HG03039 (cell line): ENCODE measurements around the gene SHMT2.
"Not testable (repeated sequence)": the region's sequence is repeated elsewhere in the genome, so short reads cannot be mapped to it uniquely, and the experiment has no call there.

ENCODE experiments used
- ATAC-seq: cut with Tn5 transposase; IDR thresholded peaks from one replicate; pipeline ENCODE4 v1.9.1; 2021; ENCODE audit warnings: mild to moderate bottlenecking, moderate library complexity; ENCODE audit not compliant: unreplicated experiment

Gene SHMT2

DNA sequence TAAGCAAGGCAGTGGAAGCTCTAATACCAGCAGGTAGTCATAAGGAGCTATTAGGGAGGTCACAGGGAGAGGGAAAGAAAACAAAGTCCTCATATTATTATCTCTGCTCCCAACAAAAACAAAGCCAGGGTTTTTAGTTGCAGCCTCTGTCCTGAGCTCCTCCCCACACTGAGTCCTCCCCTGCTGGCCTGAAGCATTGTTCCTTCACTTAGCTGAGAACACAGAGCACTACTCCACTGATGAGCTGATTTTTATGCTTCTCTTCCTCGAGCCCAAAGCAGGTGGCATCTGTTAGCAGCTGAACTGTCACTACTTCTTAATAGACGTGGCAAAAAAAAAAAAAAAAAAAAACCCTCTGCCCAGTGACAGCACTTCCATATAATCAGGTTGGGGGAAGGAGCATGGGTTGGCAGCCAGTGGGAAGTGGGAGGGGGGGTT is 31.9 kb downstream of the SHMT2 start:
- ATAC-seq: no peak

DNA sequence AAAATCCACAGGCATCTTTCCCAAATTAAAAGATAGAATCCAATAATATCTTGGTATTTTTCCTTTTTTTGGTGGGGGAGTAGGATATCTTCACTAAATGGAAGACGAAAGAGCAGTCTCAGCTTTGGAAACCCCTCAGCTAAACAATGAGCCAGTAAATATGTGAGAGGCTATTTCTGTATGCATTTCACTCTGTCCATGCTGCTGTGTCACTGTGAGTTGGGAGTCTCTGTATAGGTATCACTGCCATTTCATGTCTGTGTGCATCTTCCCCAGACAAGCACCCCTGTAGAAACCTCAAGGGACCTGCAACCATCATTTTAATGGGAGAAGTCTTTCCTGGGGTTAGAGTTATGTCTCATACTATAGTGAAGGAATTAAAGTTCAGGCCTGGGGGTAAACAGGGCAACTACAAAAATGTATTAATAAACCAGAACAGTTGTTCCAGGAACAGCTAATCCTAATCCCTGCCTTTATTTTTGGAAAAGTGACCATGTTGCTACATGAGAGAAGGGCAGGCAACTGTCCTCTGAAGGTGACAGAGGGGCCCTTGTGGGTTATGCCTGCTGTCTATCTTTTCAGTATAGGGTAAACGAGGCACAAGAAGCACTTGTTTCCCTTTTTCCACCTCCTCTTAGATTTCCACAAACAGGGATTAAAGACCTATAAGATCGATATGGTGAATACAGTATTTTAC is 32.8 kb downstream of the SHMT2 start:
- ATAC-seq: no peak

DNA sequence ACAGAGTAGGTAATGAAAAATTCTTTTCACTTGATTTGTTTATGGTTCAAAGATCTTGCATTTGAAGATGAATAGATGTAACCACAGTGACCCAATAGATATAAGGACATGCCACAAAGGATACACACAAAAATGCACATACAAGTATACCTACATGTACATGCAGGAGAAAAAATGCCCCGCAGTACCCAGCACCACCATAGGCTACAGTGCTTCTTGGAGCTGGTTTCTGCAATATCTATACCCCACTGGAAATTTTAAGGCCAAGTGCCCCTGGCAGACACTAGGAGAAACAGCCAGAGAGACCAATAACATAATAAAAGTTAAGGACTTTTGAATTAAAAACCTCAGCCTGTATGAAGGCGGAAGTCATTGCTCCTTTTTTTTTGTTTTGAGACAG is 33.6 kb downstream of the SHMT2 start:
- no peak for ATAC-seq

DNA sequence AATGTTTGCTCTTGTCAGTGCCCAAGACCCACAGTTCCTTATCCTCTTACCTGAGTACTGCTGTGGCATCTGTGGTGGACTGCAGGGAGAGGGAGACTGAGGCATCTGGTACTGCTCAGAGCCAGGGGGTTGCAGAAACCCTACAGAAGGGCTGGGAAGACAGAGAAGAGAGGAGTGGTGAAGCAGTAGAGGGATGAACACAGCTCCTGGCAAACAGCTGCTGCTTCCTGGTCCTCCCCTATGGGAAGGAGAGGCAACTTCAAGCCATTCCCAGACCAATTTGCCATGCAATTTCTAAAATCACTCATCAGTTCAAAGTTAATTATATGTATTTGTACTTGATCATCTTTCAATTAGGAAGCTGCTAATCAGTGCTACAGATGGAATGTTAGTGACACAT is 37.2 kb downstream of the SHMT2 start:
- no peak for ATAC-seq

DNA sequence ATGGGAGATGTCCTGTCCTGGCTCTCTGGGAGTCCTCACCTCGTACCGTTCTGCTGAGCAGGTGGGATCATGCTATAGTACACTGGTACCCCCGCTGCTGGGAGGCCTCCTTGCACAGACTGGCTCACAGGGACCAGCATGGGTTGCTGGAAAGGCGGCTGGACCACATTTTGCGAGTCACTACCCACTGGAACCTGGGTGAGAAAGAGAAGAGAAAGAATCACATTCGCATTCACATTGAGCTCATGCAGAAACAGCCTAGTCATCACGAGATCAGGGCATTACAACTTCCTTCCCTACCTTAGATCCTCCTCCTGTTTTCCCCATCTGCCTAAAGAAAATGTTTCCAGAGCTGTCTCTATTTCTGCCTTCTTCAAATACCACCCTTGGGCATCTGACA is 38.8 kb downstream of the SHMT2 start:
- ATAC-seq: no peak

DNA sequence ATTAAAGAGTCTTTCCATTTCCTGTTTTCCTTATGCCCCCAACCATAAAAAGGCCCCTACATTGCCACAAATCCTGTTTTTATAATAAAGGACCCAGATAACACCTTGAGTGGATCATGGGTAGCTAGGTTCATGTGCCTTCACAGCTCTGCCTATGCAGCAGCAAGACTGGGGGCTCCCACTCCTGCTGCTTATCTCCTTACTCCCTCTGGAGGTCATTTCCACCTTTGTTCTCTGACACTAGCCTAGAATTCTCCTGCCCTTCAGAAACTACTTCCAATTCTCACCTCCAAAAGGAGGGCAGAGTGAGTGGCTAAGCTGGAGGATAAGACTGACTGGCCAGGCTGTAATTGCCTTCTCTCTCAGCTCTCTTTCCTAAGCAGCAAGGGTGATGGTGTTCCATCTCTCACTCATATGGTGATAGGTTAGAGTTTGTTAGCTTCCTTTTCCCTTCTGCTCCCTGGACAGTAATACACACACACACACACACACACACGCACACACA is 41.5 kb downstream of the SHMT2 start:
- ATAC-seq: no peak

DNA sequence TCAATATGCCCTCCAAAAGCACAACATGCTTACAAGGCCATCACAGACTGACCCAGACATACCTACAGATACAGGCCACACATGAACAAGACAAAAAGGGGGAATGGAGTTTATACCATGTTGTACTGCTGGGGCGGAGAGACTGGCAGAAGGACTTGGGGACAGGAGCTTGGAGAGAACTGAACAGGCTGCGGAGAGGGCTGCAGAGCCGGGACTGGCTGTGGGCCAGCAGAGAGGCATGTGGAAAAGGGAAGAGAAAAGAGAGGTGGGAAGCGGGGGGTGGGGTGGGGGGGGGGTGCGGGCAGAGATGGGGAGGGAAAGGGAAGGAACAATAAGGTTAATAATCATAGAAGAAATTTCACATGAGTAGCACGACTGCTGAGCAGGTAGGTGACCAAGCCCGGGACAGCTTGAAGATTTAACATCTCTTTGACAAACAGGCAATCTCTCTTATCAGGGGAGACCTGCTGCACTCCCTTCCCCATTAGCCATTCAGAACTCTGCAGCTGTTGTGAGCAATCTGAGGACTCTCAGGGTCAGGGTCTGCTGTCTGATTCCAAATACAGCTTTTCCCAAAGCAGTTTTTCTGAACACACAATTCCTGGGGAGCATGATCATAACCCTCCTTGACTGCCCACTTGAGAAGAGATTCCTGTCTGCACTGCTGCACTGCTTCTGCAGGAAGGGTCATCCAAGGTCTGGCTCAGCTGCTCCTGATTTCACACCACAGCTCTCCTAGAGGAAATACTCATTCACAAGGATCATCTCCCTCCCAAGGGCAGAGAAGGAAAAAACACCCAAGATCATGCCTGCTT is 43.0 kb downstream of the SHMT2 start:
- ATAC-seq: no peak

DNA sequence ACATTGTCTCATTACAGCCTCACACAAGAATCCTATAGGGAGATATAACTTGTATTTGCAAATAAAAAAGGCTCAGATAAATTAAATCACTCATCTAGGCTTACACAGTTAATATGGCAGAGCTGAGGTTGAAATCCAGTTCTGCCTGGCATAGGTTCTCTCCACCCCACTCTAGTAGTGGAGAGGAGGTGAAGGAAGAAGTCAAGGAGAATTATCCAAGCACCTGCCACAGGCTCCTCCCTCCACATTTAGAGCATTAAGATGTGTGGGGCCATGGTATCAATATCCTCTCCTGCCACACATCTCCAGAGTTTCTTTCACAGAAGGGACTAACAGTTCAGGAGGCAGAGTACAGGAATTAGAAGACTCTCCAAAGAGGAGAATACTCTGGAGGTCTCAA is 44.0 kb downstream of the SHMT2 start:
- no peak for ATAC-seq

DNA sequence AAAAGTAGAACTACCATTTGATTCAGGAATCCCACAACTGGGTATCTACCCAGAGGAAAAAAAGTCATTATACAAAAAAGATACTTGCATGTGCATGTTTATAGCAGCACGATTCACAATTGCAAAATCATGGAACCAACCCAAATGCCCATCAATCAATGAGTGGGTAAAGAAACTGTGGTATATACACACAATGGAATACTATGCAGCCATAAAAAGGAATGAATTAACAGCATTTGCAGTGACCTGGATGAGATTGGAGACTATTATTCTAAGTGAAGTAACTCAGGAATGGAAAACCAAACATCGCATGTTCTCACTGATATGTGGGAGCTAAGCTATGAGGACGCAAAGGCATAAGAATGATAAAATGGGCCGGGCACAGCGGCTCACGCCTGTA is 46.7 kb downstream of the SHMT2 start:
- ATAC-seq: not testable (repeated sequence)

DNA sequence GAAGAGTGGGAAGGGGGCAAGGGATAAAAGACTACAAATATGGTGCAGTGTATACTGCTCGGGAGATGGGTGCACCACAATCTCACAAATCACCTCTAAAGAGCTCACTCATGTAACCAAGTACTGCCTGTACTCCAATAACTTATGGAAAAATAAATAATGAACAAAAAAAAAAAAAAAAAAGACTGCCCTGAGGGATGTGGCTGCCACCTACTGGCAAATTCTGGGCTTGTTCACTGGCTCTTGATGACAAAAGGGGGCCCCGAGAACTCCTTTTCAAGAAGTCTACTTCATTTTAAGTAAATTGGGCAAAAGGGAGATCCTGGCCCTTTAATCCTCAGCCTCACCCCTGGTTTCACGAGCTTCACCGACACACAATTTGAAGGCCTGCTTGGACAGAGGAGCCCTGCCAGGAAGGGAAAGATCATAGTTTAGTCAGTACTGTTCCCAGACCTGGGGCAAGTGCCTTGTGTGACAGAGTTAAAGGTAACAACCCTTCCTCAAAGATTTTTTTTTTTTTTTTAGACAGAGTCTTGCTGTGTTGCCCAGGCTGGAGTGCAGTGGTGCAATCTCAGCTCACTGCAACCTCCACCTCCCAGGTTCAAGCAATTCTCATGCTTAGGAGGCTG is 47.5 kb downstream of the SHMT2 start:
- no peak for ATAC-seq

DNA sequence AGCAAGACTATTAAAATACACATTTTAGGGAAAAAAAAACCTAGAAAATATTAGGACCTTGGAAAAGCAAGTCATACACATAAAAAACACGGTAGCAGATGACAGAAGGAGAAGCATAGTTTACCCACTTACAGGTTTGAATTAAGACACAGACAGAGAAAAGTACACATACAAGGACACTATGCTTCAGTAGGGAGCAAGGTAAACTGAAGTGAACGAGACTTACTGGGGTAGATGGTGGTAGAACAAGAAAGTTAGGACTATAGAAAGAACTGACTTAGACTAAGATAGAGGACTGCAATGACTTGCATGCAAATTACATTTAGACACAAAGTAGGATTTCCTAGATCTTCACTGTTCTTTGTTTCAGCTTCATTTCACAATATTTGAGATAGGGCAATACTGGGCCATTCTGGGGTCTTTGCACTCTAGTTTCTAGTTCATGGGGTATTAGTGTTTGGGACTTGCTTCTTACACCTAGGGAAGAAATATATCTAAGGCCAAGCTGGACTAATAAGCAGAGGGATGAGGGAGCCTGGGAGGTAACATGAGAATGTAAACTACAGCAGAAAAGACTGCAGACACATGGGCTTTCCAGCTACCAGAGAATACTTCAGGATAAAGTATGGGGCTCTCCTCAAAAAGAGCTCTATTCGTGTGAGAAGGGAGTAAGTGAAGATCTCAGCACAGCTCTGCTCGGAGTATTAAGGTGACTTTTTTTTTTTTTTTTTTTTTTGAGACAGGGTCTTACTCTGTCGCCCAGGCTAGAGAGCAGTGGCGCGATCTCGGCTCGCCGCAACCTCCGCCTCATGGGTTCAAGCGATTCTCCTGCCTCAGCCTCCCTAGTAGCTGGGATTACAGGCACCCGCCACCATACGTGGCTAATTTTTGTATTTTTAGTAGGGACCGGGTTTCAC is 49.2 kb downstream of the SHMT2 start:
- no peak for ATAC-seq

DNA sequence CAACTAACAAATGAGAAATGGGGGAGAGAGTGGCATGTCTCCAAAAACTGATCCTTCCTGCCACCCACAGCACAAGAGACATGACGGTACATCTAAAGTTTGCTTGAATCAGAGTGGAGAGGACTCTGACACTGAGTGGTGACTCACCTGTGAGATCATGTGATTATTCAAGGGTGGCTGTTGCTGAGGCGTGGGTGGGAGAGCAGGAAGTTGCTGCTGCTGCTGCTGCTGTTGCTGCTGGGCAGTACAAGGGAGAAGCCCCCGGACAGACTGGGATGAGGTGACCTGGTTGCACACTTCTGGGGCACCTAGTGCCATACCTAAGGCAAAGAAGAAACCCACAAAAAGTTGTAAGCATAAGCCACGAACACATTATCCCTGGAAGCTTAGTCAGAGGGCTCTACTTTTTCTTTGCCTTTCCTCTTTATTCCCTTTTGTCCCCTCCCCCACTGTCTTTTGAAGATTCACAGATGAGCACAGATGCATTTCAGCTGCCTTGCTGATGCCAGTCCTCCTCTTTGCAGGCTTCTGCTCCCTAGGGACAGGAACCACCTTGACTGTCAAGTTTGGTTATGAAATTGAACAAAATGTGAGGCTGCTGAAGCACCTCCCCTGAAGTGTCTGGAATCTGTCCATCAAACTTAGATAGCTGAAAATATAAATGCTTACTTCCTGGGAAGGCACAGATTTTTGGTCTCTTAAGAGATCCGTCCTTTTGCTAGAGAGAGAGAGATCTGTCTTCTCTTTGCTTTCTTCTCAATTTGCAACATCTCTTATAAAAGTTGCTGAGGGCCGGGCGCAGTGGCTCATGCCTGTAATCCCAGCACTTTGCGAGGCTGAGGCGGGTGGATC is 50.9 kb downstream of the SHMT2 start:
- ATAC-seq: peak; percentile 89

DNA sequence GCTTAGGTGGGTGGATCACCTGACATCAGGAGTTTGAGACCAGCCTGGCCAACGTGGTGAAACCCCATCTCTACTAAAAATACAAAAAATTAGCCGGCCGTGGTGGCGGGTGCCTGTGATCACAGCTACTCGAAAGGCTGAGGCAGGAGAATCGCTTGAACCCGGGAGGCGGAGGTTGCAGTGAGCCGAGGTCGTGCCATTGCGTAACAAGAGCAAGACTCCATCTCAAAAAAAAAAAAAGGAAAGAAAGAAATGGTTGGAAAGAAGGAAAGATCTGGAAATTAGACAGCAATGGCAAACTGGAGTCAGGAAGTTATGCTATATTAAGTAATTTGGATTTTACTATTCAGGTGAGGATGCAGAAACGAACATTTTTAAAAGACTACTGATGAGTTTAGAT is 52.6 kb downstream of the SHMT2 start:
- ATAC-seq: not testable (repeated sequence)
